WTC11 (cell line): ENCODE data around the gene RADIL. TPM values are rescaled to one million over a fixed set of nuclear protein-coding genes. Genes with fewer than 3 reads are reported as not detected.

ENCODE experiments used
- ATAC-seq: fragments of 200-7000 bp; cut with Tn5 transposase; 2 replicates; pipeline ENCODE4 v1.10.0; 2021; ENCODE audit warnings: mild to moderate bottlenecking, moderate library complexity
- CTCF ChIA-PET: fragments of 300-600 bp; sonication (Branson Sonifier 250); formaldehyde crosslinking; loops from one replicate; lab custom pipeline; 2021; ENCODE audit warnings: antibody characterized with exemption; lab: Charles Lee
- POLR2A ChIA-PET: fragments of 350-600 bp; sonication (Branson Sonifier 250); formaldehyde crosslinking; loops from one replicate; lab custom pipeline; 2021; ENCODE audit warnings: antibody characterized with exemption; lab: Charles Lee
- DNase-seq: peaks from one replicate; pipeline ENCODE4 v3.0.0; 2021; ENCODE audit warnings: low spot score
- H3K27ac Mint-ChIP-seq: 2 replicates; pipeline ENCODE4 v1.8.0; 2021; ENCODE audit warnings: mixed read lengths
- H3K27me3 Mint-ChIP-seq: 2 replicates; pipeline ENCODE4 v1.8.0; 2021; ENCODE audit warnings: low read depth, mild to moderate bottlenecking, moderate library complexity, mixed read lengths
- H3K36me3 Mint-ChIP-seq: 2 replicates; pipeline ENCODE4 v1.8.0; 2021; ENCODE audit warnings: mixed read lengths
- H3K4me1 Mint-ChIP-seq: 2 replicates; pipeline ENCODE4 v1.8.0; 2022; ENCODE audit warnings: mixed read lengths
- H3K4me3 Mint-ChIP-seq: 2 replicates; pipeline ENCODE4 v1.8.0; 2021; ENCODE audit warnings: mild to moderate bottlenecking, moderate library complexity, mixed read lengths
- H3K9me3 Mint-ChIP-seq: 2 replicates; pipeline ENCODE4 v1.8.0; 2021; ENCODE audit warnings: mixed read lengths
- ATF1 ChIP-seq: sonication (generic); formaldehyde crosslinking; IDR thresholded peaks from 2 replicates; pipeline ENCODE4 v1.8.1; 2023; ENCODE audit warnings: mild to moderate bottlenecking, moderate library complexity, missing genetic modification reagents
- ATF3 ChIP-seq: sonication (generic); formaldehyde crosslinking; conservative IDR thresholded peaks from 2 replicates; pipeline ENCODE4 v1.8.1; 2022; ENCODE audit warnings: mild to moderate bottlenecking, missing genetic modification reagents
- FOXJ3 ChIP-seq: sonication (generic); formaldehyde crosslinking; IDR thresholded peaks from 2 replicates; pipeline ENCODE4 v1.9.0; 2021; ENCODE audit warnings: missing genetic modification reagents, mild to moderate bottlenecking, borderline replicate concordance
- GTF2I ChIP-seq: fragments of 250-450 bp; sonication (Bioruptor Pico); conservative IDR thresholded peaks from 2 replicates; pipeline ENCODE4 v1.4.0; 2021; ENCODE audit warnings: mild to moderate bottlenecking
- NFATC4 ChIP-seq: fragments of 250-450 bp; sonication (Bioruptor Pico); IDR thresholded peaks from 2 replicates; pipeline ENCODE4 v1.9.0; 2021; ENCODE audit warnings: mild to moderate bottlenecking
- NR2C2 ChIP-seq: sonication (generic); formaldehyde crosslinking; IDR thresholded peaks from 2 replicates; pipeline ENCODE4 v1.8.0; 2022; ENCODE audit warnings: mild to moderate bottlenecking, missing genetic modification reagents
- PRDM15 ChIP-seq: sonication (generic); formaldehyde crosslinking; IDR thresholded peaks from 2 replicates; pipeline ENCODE4 v1.8.0; 2022; ENCODE audit warnings: missing genetic modification reagents
- TEAD1 ChIP-seq: sonication (generic); formaldehyde crosslinking; IDR thresholded peaks from 2 replicates; pipeline ENCODE4 v1.8.0; 2022; ENCODE audit warnings: mild to moderate bottlenecking, missing genetic modification reagents
- ZMAT4 ChIP-seq: fragments of 250-450 bp; sonication (Bioruptor Pico); IDR thresholded peaks from 2 replicates; pipeline ENCODE4 v1.9.0; 2021; ENCODE audit warnings: mild to moderate bottlenecking
- ZNF121 ChIP-seq: sonication (generic); formaldehyde crosslinking; IDR thresholded peaks from 2 replicates; pipeline ENCODE4 v1.8.0; 2023; ENCODE audit warnings: missing genetic modification reagents
- ZNF138 ChIP-seq: sonication (generic); formaldehyde crosslinking; conservative IDR thresholded peaks from 2 replicates; pipeline ENCODE4 v1.8.1; 2022; ENCODE audit warnings: mild to moderate bottlenecking, moderate library complexity, missing genetic modification reagents
- ZNF317 ChIP-seq: sonication (generic); formaldehyde crosslinking; IDR thresholded peaks from 2 replicates; pipeline ENCODE4 v1.8.1; 2023; ENCODE audit warnings: low read depth, mild to moderate bottlenecking, moderate library complexity, missing genetic modification reagents, borderline replicate concordance
- ZNF532 ChIP-seq: fragments of 250-450 bp; sonication (Bioruptor Pico); IDR thresholded peaks from 2 replicates; pipeline ENCODE4 v1.9.0; 2021; ENCODE audit warnings: mild to moderate bottlenecking, borderline replicate concordance
- total RNA-seq: library from RNA; stranded (reverse); gene quantifications from 3 replicates; pipeline ENCODE4 v1.2.3, GENCODE V29; 2021
- TF ChIP-seq, protein P1 (sequence below): sonication (generic); formaldehyde crosslinking; IDR thresholded peaks from 2 replicates; pipeline ENCODE4 v1.8.1; 2023; ENCODE audit warnings: mild to moderate bottlenecking, missing genetic modification reagents, borderline replicate concordance
- TF ChIP-seq, protein P2 (sequence below): sonication (generic); formaldehyde crosslinking; IDR thresholded peaks from 2 replicates; pipeline ENCODE4 v1.8.1; 2023; ENCODE audit warnings: mild to moderate bottlenecking, moderate library complexity, missing genetic modification reagents

The RADIL gene
- total RNA-seq, 1 experiment from 2014 or later, result 11.1 TPM

GRCh38 chr7:4819560-4820404 lies 63.7 kb downstream of the RADIL start:
- H3K36me3 Mint-ChIP-seq, result no peaks in the 10 kb centered on the region
- ATAC-seq (no peak), DNase-seq (no peak)
- H3K27ac Mint-ChIP-seq, result no peak overlapping the region
- H3K9me3 Mint-ChIP-seq, result no peaks in the 10 kb centered on the region
- no peak for TF ChIP-seq FOXJ3
- TF ChIP-seq, protein P1, sequence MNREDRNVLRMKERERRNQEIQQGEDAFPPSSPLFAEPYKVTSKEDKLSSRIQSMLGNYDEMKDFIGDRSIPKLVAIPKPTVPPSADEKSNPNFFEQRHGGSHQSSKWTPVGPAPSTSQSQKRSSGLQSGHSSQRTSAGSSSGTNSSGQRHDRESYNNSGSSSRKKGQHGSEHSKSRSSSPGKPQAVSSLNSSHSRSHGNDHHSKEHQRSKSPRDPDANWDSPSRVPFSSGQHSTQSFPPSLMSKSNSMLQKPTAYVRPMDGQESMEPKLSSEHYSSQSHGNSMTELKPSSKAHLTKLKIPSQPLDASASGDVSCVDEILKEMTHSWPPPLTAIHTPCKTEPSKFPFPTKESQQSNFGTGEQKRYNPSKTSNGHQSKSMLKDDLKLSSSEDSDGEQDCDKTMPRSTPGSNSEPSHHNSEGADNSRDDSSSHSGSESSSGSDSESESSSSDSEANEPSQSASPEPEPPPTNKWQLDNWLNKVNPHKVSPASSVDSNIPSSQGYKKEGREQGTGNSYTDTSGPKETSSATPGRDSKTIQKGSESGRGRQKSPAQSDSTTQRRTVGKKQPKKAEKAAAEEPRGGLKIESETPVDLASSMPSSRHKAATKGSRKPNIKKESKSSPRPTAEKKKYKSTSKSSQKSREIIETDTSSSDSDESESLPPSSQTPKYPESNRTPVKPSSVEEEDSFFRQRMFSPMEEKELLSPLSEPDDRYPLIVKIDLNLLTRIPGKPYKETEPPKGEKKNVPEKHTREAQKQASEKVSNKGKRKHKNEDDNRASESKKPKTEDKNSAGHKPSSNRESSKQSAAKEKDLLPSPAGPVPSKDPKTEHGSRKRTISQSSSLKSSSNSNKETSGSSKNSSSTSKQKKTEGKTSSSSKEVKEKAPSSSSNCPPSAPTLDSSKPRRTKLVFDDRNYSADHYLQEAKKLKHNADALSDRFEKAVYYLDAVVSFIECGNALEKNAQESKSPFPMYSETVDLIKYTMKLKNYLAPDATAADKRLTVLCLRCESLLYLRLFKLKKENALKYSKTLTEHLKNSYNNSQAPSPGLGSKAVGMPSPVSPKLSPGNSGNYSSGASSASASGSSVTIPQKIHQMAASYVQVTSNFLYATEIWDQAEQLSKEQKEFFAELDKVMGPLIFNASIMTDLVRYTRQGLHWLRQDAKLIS (CRISPR knock-in tag), result no peak
- TF ChIP-seq ATF3 (CRISPR knock-in tag), result no peak
- no peak for TF ChIP-seq GTF2I (CRISPR knock-in tag)
- TF ChIP-seq, all 79 proteins: peak for 0
- Mint-ChIP-seq H3K4me3 (no peak overlapping the region), H3K27me3 (no peaks in the 10 kb centered on the region), H3K4me1 (no peaks in the 10 kb centered on the region)
- ChIA-PET POLR2A (no interaction called here), CTCF (interaction anchor here (0.5 to 4.7 kb wide), 6 partner anchors 10 to 212 kb away, joined by 3 to 22 read pairs (median 3); partner anchors contain the start of gene RADIL)

GRCh38 chr7:4818000-4818794 lies 65.3 kb downstream of the RADIL start:
- CTCF ChIA-PET, result interaction anchor here (1.5 to 4.7 kb wide), 4 partner anchors 12 to 65 kb away, joined by 4 to 47 read pairs (median 20); partner anchors contain the start of gene RADIL
- Mint-ChIP-seq H3K36me3 (no peaks in the 10 kb centered on the region), H3K4me3 (no peak overlapping the region), H3K4me1 (no peaks in the 10 kb centered on the region), H3K27ac (no peak overlapping the region), H3K27me3 (peaks cover 2% of the 10 kb centered on the region; the same call in 1 of the 2 replicates), H3K9me3 (no peaks in the 10 kb centered on the region; the same call in 1 of the 2 replicates)
- DNase-seq, result no peak
- ATAC-seq, result no peak
- POLR2A ChIA-PET, result no interaction called here
- TF ChIP-seq NFATC4 (CRISPR knock-in tag) (no peak), PRDM15 (no peak), ZNF121 (CRISPR knock-in tag) (no peak), TEAD1 (CRISPR knock-in tag) (no peak), ZNF532 (CRISPR knock-in tag) (no peak), ZNF317 (no peak), ATF1 (no peak), ZNF138 (CRISPR knock-in tag) (no peak), ZMAT4 (CRISPR knock-in tag) (no peak), NR2C2 (CRISPR knock-in tag) (no peak)
- TF ChIP-seq, protein P2, sequence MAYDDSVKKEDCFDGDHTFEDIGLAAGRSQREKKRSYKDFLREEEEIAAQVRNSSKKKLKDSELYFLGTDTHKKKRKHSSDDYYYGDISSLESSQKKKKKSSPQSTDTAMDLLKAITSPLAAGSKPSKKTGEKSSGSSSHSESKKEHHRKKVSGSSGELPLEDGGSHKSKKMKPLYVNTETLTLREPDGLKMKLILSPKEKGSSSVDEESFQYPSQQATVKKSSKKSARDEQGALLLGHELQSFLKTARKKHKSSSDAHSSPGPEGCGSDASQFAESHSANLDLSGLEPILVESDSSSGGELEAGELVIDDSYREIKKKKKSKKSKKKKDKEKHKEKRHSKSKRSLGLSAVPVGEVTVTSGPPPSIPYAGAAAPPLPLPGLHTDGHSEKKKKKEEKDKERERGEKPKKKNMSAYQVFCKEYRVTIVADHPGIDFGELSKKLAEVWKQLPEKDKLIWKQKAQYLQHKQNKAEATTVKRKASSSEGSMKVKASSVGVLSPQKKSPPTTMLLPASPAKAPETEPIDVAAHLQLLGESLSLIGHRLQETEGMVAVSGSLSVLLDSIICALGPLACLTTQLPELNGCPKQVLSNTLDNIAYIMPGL (CRISPR knock-in tag), result no peak
